Muscle layer of duodenum (tissue), 2 donors: Measurements from ENCODE around the gene NLRP5.
"Not testable (repeated sequence)": the region's sequence is repeated elsewhere in the genome, so short reads cannot be mapped to it uniquely, and the experiment has no call there.

ENCODE experiments used
- H3K27ac ChIP-seq: one replicate; pipeline ENCODE4 v1.7.0; 2013; ENCODE audit warnings: mild to moderate bottlenecking, low read length
- H3K27me3 ChIP-seq: one replicate; pipeline ENCODE4 v1.7.0; 2013; ENCODE audit warnings: low read depth, mild to moderate bottlenecking, control low read depth, low read length
- H3K36me3 ChIP-seq, 2 donors: one replicate each; pipeline ENCODE4 v1.7.0; 2013; ENCODE audit warnings: low read length in 2 of 2, control low read depth in 1 of 2, mild to moderate bottlenecking in 1 of 2; ENCODE audit not compliant: insufficient read depth in 2 of 2, control insufficient read depth in 1 of 2
- H3K4me1 ChIP-seq, 2 donors: one replicate each; pipeline ENCODE4 v1.7.0; 2013; ENCODE audit warnings: low read length in 2 of 2, mild to moderate bottlenecking in 2 of 2, control low read depth in 1 of 2, moderate library complexity in 1 of 2; ENCODE audit not compliant: insufficient read depth in 2 of 2, control insufficient read depth in 1 of 2
- H3K4me3 ChIP-seq, 2 donors: one replicate each; pipeline ENCODE4 v1.7.0; 2013; ENCODE audit warnings: low read length in 2 of 2, low read depth in 1 of 2, mild to moderate bottlenecking in 1 of 2
- H3K9me3 ChIP-seq, 2 donors: one replicate each; pipeline ENCODE4 v1.7.0; 2013; ENCODE audit warnings: low read length in 2 of 2, control low read depth in 1 of 2, mild to moderate bottlenecking in 1 of 2; ENCODE audit not compliant: control insufficient read depth in 1 of 2
- donor health status: healthy.

The NLRP5 gene

GRCh38 chr19:56091066-56091490 lies 104.5 kb downstream of the NLRP5 start:
- no peak overlapping the region for H3K4me3 ChIP-seq
- no peaks in the 10 kb centered on the region for H3K9me3 ChIP-seq
- peaks cover 3 to 21% of the 10 kb centered on the region in 2 donors for H3K36me3 ChIP-seq
- H3K27ac ChIP-seq, result no peak overlapping the region
- H3K4me1 ChIP-seq, result no peaks in the 10 kb centered on the region
- H3K27me3 ChIP-seq, result no peaks in the 10 kb centered on the region

- H3K27me3 ChIP-seq, result no peaks in the 10 kb centered on the region
- no peak overlapping the region for H3K4me3 ChIP-seq
- H3K4me1 ChIP-seq, result no peaks in the 10 kb centered on the region
- H3K36me3 ChIP-seq, result peaks cover 3 to 21% of the 10 kb centered on the region in 2 donors
- no peaks in the 10 kb centered on the region for H3K9me3 ChIP-seq
- H3K27ac ChIP-seq, result no peak overlapping the region
Measured at GRCh38 chr19:56091751-56092546, 105.4 kb downstream of the NLRP5 start.

GRCh38 chr19:56092685-56093631 lies 106.4 kb downstream of the NLRP5 start:
- no peaks in the 10 kb centered on the region for H3K9me3 ChIP-seq

GRCh38 chr19:56094449-56094848 lies 107.9 kb downstream of the NLRP5 start:
- H3K36me3 ChIP-seq, result peaks cover 3 to 21% of the 10 kb centered on the region in 2 donors
- no peak overlapping the region for H3K4me3 ChIP-seq
- H3K27ac ChIP-seq, result no peak overlapping the region
- no peaks in the 10 kb centered on the region for H3K27me3 ChIP-seq
- H3K4me1 ChIP-seq, result no peaks in the 10 kb centered on the region
- no peaks in the 10 kb centered on the region for H3K9me3 ChIP-seq

More at GRCh38 chr19:56092685-56093631, 106.4 kb downstream of the NLRP5 start:
- Histone ChIP-seq H3K36me3 (peaks cover 3 to 27% of the 10 kb centered on the region in 2 donors), H3K4me1 (no peaks in the 10 kb centered on the region), H3K27ac (no peak overlapping the region), H3K4me3 (no peak overlapping the region), H3K27me3 (no peaks in the 10 kb centered on the region)

GRCh38 chr19:56096665-56097064 lies 110.1 kb downstream of the NLRP5 start:
- no peaks in the 10 kb centered on the region for H3K9me3 ChIP-seq
- no peaks in the 10 kb centered on the region for H3K27me3 ChIP-seq
- no peaks in the 10 kb centered on the region for H3K4me1 ChIP-seq
- no peak overlapping the region for H3K4me3 ChIP-seq
- H3K36me3 ChIP-seq, result peaks cover 0 to 28% of the 10 kb centered on the region in 2 donors
- no peak overlapping the region for H3K27ac ChIP-seq

GRCh38 chr19:56097306-56097705 lies 110.7 kb downstream of the NLRP5 start:
- Histone ChIP-seq H3K27me3 (no peaks in the 10 kb centered on the region), H3K4me1 (no peaks in the 10 kb centered on the region), H3K36me3 (peaks cover 0 to 28% of the 10 kb centered on the region in 2 donors), H3K27ac (no peak overlapping the region), H3K4me3 (no peak overlapping the region), H3K9me3 (no peaks in the 10 kb centered on the region)

- H3K4me1 ChIP-seq, result no peaks in the 10 kb centered on the region
- H3K27ac ChIP-seq, result no peak overlapping the region
- H3K9me3 ChIP-seq, result no peaks in the 10 kb centered on the region
- H3K36me3 ChIP-seq, result peaks cover 0 to 28% of the 10 kb centered on the region in 2 donors
- no peak overlapping the region for H3K4me3 ChIP-seq
- no peaks in the 10 kb centered on the region for H3K27me3 ChIP-seq
Measured at GRCh38 chr19:56097776-56098175, 111.2 kb downstream of the NLRP5 start.

GRCh38 chr19:56098237-56098636 lies 111.7 kb downstream of the NLRP5 start:
- H3K4me3 ChIP-seq, H3K4me1 ChIP-seq, H3K9me3 ChIP-seq, H3K27me3 ChIP-seq, H3K27ac ChIP-seq: not testable (repeated sequence)
- peaks cover 0 to 28% of the 10 kb centered on the region in 2 donors for H3K36me3 ChIP-seq

GRCh38 chr19:56098731-56099568 lies 112.4 kb downstream of the NLRP5 start:
- Histone ChIP-seq H3K4me1 (no peaks in the 10 kb centered on the region), H3K27ac (no peak overlapping the region), H3K27me3 (no peaks in the 10 kb centered on the region), H3K9me3 (no peaks in the 10 kb centered on the region), H3K4me3 (no peak overlapping the region), H3K36me3 (peaks cover 0 to 28% of the 10 kb centered on the region in 2 donors)

- Histone ChIP-seq H3K4me1 (no peaks in the 10 kb centered on the region), H3K27me3 (no peaks in the 10 kb centered on the region), H3K9me3 (no peaks in the 10 kb centered on the region), H3K36me3 (peaks cover 0 to 28% of the 10 kb centered on the region in 2 donors), H3K4me3 (no peak overlapping the region), H3K27ac (no peak overlapping the region)
Measured at GRCh38 chr19:56099638-56100539, 113.3 kb downstream of the NLRP5 start.
